OCI-LY1 (cell line): Measurements from ENCODE around the gene PODNL1.

Experiments
- CTCF ChIP-seq: fragments of 200-600 bp; sonication (generic), shearing (Covaris generic); IDR thresholded peaks from 2 replicates; pipeline ENCODE4 v1.5.1; 2017; ENCODE audit warnings: mild to moderate bottlenecking, antibody characterized with exemption, low read length, moderate library complexity, mixed read lengths
- EZH2 ChIP-seq: fragments of 200-600 bp; sonication (generic), shearing (Covaris generic); IDR thresholded peaks from 2 replicates; pipeline ENCODE4 v1.8.0; 2017; ENCODE audit warnings: borderline replicate concordance, mixed run types, mild to moderate bottlenecking, antibody characterized with exemption, low read length, moderate library complexity, mixed read lengths

- TF ChIP-seq CTCF (no peak), EZH2 (no peak)
These were observed 45.1 kb upstream of the PODNL1 start for GRCh38 chr19:13983213-13983889.
